Measurements from ENCODE around the gene IFI27L2.

The IFI27L2 gene

DNA sequence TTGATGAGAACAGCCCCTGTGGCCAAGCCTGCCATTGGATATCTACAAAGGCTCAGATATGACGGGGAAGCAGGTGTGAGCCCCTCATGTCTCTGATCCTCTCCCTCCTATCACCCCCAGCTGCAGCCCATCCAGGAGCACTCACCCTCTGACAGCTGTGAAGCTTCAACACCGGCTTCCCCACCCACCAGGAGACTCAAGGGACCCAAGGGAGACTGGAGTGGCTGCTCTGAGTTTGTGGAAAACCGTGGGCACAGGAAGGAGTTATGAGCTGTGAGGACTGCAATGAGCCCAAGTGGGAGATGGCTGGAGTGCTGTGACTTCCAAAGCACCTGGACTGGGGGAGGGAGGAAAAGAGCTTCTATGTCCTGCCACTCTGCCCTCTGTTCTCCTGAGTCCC is 7.9 kb downstream of the IFI27L2 start:
- no peak for DNase-seq

DNA sequence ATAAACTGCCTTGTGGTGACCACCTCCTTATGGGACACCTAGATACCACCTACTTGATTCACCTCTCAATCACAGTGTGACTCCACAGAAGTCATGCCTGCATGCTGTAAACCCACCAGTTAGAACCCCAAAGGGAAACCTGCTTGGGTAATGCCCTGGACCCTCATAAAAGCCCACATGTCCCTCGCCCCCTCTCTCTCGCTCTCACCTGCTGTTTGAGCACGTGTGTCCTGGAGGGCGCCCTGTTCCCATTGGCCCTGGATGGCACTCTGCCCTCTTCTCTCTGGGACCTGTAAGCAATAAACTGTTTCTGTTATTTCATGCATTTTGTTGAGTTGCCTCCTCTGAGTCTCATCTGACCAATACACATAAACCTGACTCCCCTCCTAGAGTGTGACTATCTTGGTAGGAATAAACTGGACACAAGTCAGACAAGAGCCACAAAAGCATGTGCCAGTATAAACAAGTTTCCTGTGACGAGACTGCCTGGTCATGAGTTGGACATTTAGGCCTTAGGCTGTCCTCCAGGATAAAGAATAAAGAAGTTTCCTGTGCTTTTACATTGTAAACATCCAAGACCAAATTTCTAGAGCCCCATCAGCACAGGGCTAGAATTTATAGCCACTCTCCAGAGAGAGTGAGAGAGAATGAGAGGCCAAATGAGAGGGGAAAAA is 8.6 kb downstream of the IFI27L2 start:
- no peak for DNase-seq

- DNase-seq = no peak
Measured at GRCh38 chr14:94119071-94119470, 10.3 kb downstream of the IFI27L2 start.

GRCh38 chr14:94117856-94118255 is 11.5 kb downstream of the IFI27L2 start:
- no peak for DNase-seq

- DNase-seq = no peak
Measured at GRCh38 chr14:94116701-94117100, 12.7 kb downstream of the IFI27L2 start.

GRCh38 chr14:94115631-94116030 is 13.8 kb downstream of the IFI27L2 start:
- no peak for DNase-seq

GRCh38 chr14:94115058-94115591 is 14.3 kb downstream of the IFI27L2 start:
- DNase-seq = no peak

GRCh38 chr14:94114589-94115057 is 14.8 kb downstream of the IFI27L2 start:
- no peak for DNase-seq

DNA sequence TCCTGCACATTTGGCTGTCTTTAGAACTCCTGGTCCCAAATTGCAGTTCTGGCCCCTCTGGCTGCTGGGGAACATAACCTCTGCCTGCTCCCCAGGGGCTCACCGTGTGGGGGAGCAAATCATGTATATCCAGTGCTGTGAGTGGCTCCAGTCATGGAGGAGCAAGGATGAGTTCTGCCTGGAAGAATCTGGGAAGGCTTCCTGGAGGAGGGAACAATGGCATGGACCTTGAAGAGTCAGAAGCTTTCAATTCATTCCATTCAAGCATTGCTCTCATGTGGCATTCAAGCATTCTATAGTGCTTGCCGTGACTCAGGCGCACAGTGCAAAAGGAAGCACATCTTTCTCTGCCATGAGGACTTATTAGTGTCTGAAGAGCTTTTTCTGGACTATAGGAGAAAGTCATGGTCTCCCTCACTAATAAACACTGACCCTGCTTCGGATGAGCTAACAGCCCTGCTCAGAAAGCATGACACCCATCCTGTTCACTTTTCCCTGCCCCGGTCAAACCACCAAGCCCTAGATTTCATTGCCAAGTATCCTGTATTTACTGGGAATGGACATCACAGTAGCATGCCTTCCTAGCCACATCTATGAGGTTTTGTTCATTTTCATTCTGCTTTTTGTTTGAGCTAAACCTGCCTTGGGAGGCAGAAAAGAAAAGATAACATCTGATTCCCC is 15.4 kb downstream of the IFI27L2 start:
- no peak for DNase-seq

DNA sequence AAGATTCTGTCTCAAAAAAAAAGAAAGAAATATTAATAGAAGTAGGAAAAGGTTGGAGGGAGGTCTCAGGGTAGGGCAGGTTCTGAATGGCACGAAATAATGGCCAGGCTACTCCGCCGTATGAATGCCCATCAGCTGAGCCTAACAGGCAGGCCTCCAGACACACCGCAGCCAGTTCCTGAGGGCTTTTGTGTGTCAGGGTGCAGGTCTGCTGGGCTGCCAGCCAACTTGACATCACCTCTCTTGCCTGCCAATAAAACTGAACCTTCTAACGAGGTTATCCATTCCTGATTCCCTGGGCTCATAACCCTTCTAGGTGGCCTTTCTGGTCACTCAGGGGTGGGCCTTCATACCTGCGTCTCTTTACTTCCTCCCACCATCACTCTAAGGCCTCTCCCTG is 15.9 kb downstream of the IFI27L2 start:
- DNase-seq = peak; percentile 18

DNA sequence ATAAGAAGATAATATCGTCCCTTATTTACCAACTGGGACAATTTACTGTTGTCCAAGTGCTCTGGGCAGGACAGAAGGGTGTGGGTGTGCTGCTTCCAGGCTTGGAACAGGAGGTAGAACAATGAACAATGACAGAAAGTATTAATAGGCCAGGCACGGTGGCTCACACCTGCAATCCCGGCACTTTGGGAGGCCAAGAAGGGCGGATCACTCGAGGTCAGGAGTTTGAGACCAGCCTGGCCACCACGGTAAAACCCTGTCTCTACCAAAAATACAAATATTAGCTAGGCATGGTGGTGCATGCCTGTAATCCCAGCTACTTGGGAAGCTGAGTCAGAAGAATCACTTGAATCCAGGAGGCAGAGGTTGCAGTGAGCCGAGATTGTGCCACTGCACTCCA is 16.3 kb downstream of the IFI27L2 start:
- DNase-seq = peak; percentile 26

DNA sequence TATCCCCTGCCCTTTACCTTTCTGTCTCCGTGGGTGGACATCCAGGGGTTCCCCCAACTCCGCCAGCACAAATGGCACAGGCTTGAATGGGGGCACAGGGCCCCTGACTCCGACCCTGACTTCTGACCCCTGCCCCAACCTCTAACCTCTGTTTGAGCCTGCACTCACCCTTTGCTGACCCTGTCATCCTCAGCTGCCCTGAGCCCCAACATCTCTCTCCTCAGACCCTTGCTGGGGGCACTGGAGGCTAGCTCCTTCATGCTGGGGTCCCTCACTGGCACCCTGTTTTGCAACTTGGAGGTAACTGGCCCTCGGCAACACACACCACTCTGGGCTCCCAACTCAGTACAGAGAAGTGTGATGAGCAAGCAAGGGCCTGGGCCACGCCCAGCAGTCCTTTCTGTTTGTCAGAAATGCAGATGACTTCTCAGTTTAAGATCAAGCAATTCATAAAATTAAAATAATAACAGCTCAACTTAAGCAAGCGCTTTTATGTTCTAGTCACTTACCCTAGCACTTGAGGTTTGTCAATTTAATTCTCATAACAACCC is 16.8 kb downstream of the IFI27L2 start:
- peak; percentile 45 for DNase-seq

DNA sequence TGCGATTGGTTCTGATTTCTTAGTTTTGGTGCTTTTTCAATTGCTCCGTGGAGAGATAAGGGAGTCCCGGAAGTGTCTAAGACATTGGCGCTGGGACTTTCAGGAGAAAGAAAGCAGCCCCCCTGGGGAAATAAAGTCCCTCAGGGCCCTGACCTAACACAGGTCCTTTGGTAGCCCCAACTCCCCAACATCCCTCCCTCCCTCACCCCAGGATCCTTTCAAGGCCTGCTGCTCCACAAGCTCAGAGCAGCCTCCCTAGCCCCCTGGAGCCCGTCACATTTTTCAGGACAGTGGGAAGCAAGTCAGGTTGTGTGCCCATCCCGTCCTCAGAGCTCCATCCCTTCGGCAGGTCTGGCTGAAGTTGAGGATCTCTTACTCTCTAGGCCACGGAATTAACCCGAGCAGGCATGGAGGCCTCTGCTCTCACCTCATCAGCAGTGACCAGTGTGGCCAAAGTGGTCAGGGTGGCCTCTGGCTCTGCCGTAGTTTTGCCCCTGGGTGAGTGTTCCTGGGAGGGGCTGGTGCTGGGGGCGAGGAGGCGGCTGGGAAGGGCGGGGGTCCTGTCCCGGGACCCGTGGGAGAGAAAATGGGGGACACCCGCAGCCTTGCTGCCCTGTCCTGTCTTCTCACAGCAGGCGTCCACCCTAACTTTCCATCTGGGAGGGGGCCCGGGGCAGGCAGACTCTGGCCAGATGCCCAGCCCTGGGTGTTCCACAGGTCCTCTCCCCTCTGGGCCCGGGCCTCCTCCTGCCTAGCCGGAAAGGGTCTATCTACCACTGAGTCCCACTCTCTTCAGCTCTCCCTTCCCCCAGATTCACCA is 17.9 kb downstream of the IFI27L2 start:
- peak; percentile 44 for DNase-seq

DNA sequence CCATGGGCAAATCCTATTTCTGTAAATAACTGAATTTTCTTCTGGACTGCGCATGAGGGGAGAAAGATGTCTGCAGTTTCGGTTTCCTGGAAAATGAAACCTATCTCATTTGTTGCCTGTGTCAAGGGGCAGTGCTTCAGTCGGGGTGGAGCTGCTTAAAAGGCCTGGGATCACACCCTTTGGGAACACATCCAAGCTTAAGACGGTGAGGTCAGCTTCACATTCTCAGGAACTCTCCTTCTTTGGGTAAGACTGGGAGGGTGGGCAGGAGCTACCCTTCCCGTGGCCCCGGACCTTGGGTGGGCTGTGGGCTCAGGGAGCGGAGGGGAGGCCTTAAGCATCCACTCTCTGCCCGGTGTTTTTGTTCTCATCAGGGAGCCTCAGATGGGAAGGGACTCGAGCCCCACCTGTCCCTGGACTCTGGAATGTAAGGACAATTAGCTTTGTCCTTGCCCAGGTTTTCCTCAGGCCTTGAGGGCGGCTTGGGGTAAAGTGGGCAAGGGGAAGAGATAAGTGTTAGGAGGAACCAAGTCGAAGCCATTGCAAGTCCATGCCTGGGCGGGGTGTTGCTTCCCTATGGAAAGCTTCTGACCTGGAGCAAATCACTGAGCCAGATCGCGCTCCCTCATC is 18.7 kb downstream of the IFI27L2 start, which contains the start of gene IFI27:
TSS of gene IFI27 (plus strand) at position 185 of the 630 bp plus-strand sequence.
- DNase-seq = peak; percentile 29

- DNase-seq = peak; percentile 28
Measured at GRCh38 chr14:94109915-94110250, 19.5 kb downstream of the IFI27L2 start.

DNA sequence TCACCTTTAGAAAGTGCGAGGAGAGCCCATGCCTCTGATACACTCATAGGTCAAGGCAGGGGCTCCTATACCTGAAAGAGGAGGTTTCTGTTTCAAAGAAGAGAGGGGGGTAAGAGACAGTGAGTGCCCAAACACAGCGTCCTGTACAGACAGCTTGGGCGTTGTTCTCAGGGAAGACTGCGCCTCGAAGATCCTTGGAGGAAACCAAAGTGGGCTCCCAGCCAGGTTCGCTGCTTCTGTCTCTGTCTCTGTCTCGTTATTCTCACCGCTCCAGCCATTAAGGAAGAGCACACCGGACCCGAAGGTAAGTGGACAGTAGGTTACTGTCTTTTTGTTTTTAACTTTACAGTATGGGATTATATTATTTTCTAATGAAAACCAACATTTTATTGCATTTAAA is 24.7 kb downstream of the IFI27L2 start:
- DNase-seq = no peak

- no peak for DNase-seq
Measured at GRCh38 chr14:94103554-94104150, 25.8 kb downstream of the IFI27L2 start.

DNA sequence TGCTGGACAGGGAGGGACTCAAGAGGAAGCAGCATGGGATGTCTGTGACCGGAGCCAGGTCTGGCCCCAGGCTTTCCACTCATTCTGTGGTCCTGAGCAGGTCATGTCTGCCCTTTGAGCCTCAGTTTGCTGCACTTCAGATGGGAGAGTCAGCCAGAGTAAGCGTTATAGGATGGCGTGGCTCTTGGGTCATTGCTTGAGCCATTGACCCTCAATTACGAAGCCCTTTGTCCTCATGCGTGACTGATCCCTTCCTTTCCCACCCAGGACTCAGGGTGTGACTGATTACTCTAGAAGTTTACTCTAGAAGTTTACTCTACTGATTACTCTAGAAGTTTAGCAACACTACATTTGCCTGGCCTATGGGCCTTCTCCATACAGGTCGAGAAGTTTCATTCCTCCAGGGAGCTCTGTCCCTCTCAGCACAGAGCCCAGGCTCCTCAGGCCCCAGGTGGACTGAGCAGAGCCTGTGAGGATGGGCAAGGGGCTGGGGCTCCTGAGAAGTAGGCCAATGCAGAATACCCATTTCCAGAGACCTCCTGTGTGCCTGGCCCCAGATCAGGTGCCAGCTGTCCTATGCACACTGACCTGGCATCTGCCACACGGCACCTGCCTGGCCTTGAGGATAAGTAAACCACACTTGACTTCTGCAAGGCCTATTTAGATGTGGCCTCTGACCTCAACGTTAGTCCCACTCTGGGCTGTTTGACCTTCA is 26.5 kb downstream of the IFI27L2 start:
- DNase-seq = no peak

GRCh38 chr14:94101748-94102147 is 27.7 kb downstream of the IFI27L2 start:
- DNase-seq = no peak

- no peak for DNase-seq
Measured at GRCh38 chr14:94100847-94101246, 28.6 kb downstream of the IFI27L2 start.

DNA sequence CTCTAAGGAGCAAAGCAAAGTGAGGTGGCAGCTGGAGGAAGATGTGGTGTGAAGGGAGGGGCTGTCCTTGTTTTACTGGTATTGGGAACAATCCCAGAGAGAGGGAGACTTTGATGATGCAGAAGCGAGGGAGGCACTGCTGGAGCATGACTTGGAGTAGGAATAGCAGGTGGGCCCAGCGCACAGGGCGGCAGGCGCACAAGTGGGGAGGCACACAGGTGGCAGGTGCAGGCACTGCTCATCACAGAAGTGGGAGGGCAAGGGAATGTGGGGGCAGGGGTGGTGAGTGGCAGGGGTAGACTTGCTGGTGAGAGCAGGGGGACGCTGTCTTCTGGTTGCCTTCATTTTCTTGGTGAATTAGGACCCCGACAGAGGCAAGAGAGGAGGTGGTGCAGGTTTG is 30.4 kb downstream of the IFI27L2 start:
- DNase-seq = no peak
